Stimulated activated CD8-positive, alpha-beta memory T cell treated with anti-CD3 and anti-CD28 coated beads, Interleukin-7, amount 100 ng/mL, for 48 hours (primary cell): ENCODE measurements around the gene HIBCH.

Experiments
- DNase-seq, 2 donors: peaks; one replicate each; pipeline ENCODE4 v3.0.0-alpha.2; 2020; ENCODE audit warnings: low read depth in 1 of 2; ENCODE audit errors: extremely low read depth in 1 of 2

Gene HIBCH

DNA sequence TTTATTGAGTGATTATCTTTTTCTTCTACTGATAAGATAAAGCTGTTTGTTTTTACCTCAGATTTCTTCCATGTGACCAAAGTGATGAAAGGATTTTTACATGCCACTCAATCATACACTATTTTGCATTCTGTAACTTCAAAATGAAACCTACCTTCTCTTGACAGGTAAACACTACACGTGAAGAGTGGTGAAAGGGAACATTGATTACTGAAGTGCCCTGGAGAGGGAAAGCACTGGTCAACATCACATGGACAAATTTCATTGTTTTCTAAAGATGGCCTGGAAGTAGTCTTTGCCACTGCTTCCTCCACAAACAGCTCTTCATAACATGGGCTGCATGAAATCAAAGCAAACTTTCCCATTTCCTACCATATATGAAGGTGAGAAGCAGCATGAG lies 120.1 kb downstream of the HIBCH start:
- DNase-seq = no peak

GRCh38 chr2:190199109-190199508 lies 120.5 kb downstream of the HIBCH start:
- DNase-seq = no peak

DNA sequence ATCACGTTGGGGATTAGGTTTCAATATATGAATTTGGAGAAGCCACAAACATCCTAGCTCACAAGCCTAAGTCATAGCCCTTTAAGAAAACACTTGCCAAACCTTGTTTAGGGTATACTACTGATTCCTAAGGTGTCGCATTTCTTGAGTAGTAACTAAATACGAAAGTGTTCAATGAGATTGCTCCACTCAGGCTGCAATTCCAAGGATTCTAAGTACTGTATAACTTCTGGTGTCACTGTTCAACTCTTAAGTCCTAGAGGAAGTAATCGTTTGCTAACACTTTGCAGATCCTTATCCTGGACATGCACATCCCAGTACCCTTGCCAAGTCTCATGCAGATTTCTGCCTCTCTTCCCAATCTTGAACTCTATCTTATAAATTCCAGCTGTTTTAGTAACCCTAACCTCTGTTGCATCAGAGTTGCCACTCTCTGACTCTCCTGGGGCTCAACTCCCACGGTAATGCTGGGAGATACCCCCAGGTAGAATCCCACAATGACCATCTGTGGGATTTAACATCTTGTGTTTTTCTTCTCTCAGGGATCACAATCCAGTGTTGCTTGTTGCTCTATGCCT lies 122.4 kb downstream of the HIBCH start:
- no peak for DNase-seq

DNA sequence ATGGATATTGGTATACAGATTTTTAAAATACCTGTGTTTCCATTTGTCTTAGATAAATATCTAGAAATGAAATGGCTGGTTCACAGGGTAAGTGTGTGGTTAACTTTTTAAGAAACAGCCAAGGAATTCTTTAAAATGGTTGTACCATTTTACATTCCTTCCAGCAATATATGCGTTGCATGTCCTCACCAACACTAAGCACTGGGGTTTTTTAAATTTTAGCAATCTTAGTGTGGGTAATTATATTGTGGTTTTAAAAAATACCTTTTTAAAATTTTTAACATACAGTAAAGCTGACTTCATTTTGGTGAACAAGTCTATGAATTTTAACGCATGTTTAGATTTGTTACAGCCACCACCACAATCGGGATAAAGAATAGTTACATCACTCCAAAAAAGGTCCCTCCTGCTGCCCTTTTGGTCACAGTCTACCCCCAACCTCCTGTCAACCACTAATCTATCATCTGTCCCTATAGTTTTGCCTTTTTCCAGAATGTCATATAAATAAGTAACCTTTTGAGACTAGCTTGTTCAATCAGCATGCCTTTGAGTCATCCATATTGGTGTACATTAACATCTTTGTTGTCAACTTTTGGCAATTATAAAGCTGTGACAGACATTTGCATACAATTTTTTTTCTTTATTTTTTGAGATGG lies 129.0 kb downstream of the HIBCH start:
- DNase-seq = no peak

- DNase-seq = no peak
Measured at GRCh38 chr2:190188289-190188688, 131.3 kb downstream of the HIBCH start.

- no peak for DNase-seq
Measured at GRCh38 chr2:190186238-190186637, 133.4 kb downstream of the HIBCH start.

- DNase-seq = no peak
Measured at GRCh38 chr2:190185380-190185779, 134.2 kb downstream of the HIBCH start.

- no peak for DNase-seq
Measured at GRCh38 chr2:190184460-190184859, 135.2 kb downstream of the HIBCH start.

GRCh38 chr2:190183539-190183938 lies 136.1 kb downstream of the HIBCH start:
- DNase-seq = no peak

DNA sequence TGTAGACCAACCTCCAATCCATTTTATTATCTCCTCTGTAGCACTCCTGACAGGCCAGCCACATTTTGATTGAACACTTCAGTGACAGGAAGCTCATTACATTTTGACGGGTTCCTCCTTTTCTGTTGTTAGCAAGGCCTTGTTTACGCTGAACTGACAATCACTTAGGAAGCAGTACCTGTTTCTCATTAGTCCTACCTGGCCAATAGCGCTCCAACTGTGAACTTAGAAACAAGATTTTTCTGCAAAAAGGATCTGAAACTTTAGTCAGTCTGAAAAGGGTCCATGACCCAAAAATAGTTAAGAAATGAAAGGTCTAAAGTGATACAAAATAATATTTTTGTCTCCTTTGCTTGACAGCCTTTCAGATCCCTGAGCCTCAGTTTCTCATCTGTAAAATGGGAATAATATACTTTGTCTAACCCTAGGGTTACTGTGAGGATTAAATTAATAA lies 137.5 kb downstream of the HIBCH start:
- DNase-seq = no peak

- no peak for DNase-seq
Measured at GRCh38 chr2:190181123-190181669, 138.4 kb downstream of the HIBCH start.

- DNase-seq = no peak
Measured at GRCh38 chr2:190180313-190181122, 139.1 kb downstream of the HIBCH start.

DNA sequence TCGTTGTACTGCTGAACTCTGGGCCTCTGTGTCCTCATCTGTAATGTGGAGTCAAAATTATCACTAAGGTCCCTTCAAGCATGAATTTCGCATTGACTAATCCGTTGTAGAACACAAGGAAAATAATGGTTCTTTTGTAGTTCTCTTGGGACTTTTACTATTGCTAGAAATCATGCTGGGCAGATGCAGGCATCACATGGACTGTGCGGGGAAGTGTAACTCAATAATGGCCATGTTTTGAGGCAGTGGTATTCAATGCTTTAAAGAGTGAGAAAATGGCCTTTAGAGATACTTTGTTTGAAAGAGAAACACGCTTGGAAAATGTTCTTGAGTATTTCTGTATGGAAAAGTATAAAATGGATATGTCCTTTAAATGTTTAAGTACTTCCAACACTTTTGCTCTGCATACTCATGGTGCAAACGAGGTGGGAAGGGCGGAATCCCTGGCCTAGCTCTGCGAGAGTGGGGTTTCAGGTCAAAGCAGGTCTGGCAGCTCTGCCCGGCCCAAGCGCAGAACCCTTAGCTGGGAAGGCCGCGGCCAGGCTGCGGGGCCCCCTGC lies 139.8 kb downstream of the HIBCH start:
- DNase-seq = no peak

GRCh38 chr2:190178066-190178722 lies 141.4 kb downstream of the HIBCH start:
- DNase-seq = no peak

GRCh38 chr2:190177249-190178040 lies 142.2 kb downstream of the HIBCH start:
- DNase-seq = no peak

DNA sequence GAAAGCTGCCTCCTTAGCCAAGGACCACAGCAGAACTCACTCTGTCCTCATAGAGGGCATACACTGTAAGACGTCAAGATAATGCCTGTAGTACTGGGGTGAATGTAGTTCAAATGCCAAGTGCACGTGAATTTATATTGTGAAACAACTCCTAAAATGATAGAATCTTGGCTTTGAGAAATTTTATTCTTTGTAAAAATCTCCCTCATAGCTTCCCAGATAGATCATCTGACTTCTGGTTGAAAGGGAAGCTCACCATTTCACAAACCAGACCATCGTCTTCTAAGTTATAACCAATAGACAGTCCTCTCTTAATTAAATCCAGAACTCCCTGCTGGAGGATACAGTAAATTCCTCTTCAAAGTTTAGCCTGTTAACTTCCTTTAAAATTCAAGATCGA lies 146.2 kb downstream of the HIBCH start:
- DNase-seq = no peak

DNA sequence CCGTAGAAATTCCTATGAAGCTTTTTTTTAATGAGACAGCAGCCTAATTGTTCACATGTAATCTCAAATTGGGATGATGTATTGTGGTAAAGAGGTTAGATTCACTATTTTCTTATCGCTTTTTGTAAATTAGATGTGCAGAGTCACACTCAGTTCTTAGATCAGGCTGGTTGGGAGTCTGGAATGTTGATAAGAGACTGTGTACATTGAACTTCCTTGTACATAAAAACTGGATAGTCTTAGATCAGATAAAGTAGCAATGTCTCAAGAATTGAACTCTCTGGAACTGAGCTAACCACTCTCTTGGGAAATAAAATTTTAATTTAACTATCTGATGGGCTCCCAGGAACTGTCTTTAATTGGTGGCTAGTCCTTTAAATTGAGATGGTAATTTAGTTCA lies 149.0 kb downstream of the HIBCH start:
- no peak for DNase-seq

DNA sequence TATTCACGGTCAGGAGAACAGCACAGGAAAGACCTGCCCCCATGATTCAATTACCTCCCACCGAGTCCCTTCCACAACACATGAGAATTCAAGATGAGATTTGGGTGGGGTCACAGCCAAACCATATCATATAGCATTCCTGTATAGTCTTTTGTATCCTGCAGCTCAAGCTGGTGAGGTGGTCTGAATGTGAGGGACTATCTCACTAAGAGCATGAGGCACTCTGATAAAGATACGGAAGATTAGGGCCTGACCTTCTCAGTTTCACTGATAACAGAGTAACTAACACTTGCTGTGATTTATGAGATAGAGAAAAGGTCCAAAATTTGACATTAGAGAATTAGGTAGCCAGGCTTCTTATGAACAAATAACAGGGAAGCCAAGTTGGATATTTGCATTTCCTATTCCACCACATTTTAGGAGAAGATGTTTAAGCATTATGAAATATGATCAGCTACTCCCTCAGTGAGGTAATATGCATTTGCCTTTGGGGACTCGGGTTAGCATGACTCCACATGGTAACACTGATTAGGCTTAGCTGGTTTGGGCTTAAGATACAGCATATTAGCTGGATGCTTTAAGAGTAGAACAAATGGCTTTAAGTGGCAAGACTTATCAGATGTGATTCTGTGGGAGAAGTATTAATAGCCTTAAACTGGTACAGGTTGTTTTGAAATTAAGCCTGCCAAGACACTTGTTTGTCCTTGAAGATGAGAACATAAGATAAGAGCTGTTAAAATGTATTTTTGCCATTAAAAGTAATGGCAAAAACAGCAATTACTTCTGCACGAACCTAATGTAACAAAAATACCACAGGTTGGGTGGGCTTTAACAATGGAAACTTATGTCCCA lies 150.2 kb downstream of the HIBCH start:
- no peak for DNase-seq

- no peak for DNase-seq
Measured at GRCh38 chr2:190167702-190168101, 151.9 kb downstream of the HIBCH start.
